Keratinocyte (primary cell): ENCODE measurements around the gene PCYOX1L. TPM values are rescaled to one million over a fixed set of nuclear protein-coding genes. Genes with fewer than 3 reads are reported as not detected.

ENCODE experiments used
- DNase-seq: peaks from one replicate; pipeline ENCODE4 v3.0.0-alpha.2; 2011; ENCODE audit warnings: low read depth, missing footprints, low spot score
- FAIRE-seq: peaks from 2 replicates; lab custom pipeline; 2011; peaks lifted over from hg19 to GRCh38; lab: Jason Lieb, UNC
- H2AFZ ChIP-seq: 2 replicates; pipeline ENCODE4 v1.6.0; 2012; ENCODE audit warnings: low read length, control low read depth, inconsistent platforms; ENCODE audit not compliant: control insufficient read depth
- H3K27ac ChIP-seq: 2 replicates; pipeline ENCODE4 v1.5.1; 2011; ENCODE audit warnings: low read length; ENCODE audit not compliant: control insufficient read depth, insufficient read depth
- H3K27me3 ChIP-seq: 3 replicates; pipeline ENCODE4 v1.6.0; 2011; ENCODE audit warnings: low read length; ENCODE audit not compliant: control insufficient read depth, insufficient read depth; ENCODE audit errors: extremely low read depth
- H3K36me3 ChIP-seq, 2 experiments: 2 replicates in 1 of 2; 3 replicates in 1 of 2; pipeline ENCODE4 v1.5.1; 2011; ENCODE audit warnings: low read length in 2 of 2, mild to moderate bottlenecking in 1 of 2; ENCODE audit not compliant: control insufficient read depth in 2 of 2, insufficient read depth in 2 of 2; ENCODE audit errors: extremely low read depth in 1 of 2
- H3K4me1 ChIP-seq: 3 replicates; pipeline ENCODE4 v1.5.1; 2011; ENCODE audit warnings: low read length; ENCODE audit not compliant: control insufficient read depth, insufficient read depth; ENCODE audit errors: extremely low read depth
- H3K4me2 ChIP-seq: 3 replicates; pipeline ENCODE4 v1.6.0; 2011; ENCODE audit warnings: low read depth, low read length; ENCODE audit not compliant: control insufficient read depth, insufficient read depth; ENCODE audit errors: extremely low read depth
- H3K4me3 ChIP-seq, 3 experiments: fragments of 200-600 bp in 1 of 3; sonication (generic) in 1 of 3; 2 replicates in 2 of 3; 3 replicates in 1 of 3; pipeline ENCODE4 v1.5.1; 2011 to 2016; ENCODE audit warnings: low read length in 3 of 3, mild to moderate bottlenecking in 3 of 3, control low read depth in 2 of 3, inconsistent platforms in 1 of 3, low read depth in 1 of 3, mixed read lengths in 1 of 3, mixed run types in 1 of 3, moderate library complexity in 1 of 3; ENCODE audit not compliant: control insufficient read depth in 2 of 3, insufficient read depth in 2 of 3; ENCODE audit errors: extremely low read depth in 1 of 3
- H3K79me2 ChIP-seq: 2 replicates; pipeline ENCODE4 v1.6.0; 2012; ENCODE audit warnings: low read length; ENCODE audit not compliant: control insufficient read depth, insufficient read depth
- H3K9ac ChIP-seq: 3 replicates; pipeline ENCODE4 v1.6.0; 2011; ENCODE audit warnings: low read length; ENCODE audit not compliant: control insufficient read depth, insufficient read depth; ENCODE audit errors: extremely low read depth
- H3K9me1 ChIP-seq: 3 replicates; pipeline ENCODE4 v1.6.0; 2011; ENCODE audit warnings: low read length; ENCODE audit not compliant: control insufficient read depth, insufficient read depth; ENCODE audit errors: extremely low read depth
- H3K9me3 ChIP-seq: 2 replicates; pipeline ENCODE4 v1.5.1; 2012; ENCODE audit warnings: low read depth, low read length; ENCODE audit not compliant: control insufficient read depth
- H4K20me1 ChIP-seq: 3 replicates; pipeline ENCODE4 v1.6.0; 2011; ENCODE audit warnings: low read length; ENCODE audit not compliant: control insufficient read depth, insufficient read depth; ENCODE audit errors: extremely low read depth
- CTCF ChIP-seq, 3 experiments: IDR thresholded peaks in 1 of 3; conservative IDR thresholded peaks in 1 of 3; optimal IDR thresholded peaks in 1 of 3; 2 replicates in 2 of 3; 3 replicates in 1 of 3; pipeline versions ENCODE3 to v1.5.1; 2011; ENCODE audit warnings: low read length in 3 of 3, mild to moderate bottlenecking in 3 of 3, moderate library complexity in 2 of 3, control low read depth in 1 of 3, inconsistent platforms in 1 of 3; ENCODE audit not compliant: insufficient read depth in 2 of 3; ENCODE audit errors: extremely low read depth in 1 of 3
- EZH2 ChIP-seq: IDR thresholded peaks from one replicate; pipeline ENCODE4 v1.6.1; 2012; ENCODE audit warnings: inconsistent platforms, mild to moderate bottlenecking, low read length, moderate library complexity
- dilution Hi-C: fragments of 300-500 bp; cut with MboI; formaldehyde crosslinking; loops from one replicate; pipeline ENCODE4 v1.7.0; 2020; ENCODE audit warnings: low sequenced_read_pairs; ENCODE audit not compliant: extremely low pct_ligation_motif_present
- polyA plus RNA-seq, 5 experiments: library from polyadenylated mRNA; depleted of rRNA in 3 of 5; stranded (reverse) in 3 of 5; stranded (forward) in 1 of 5; unstranded in 1 of 5; fragments of >200 nt; gene quantifications; 1 replicate in 1 of 5; 2 replicates in 3 of 5; 3 replicates in 1 of 5; pipeline versions ENCODE4 v1.2.1 to v1.2.3, GENCODE V29; 2011 to 2012; ENCODE audit warnings: missing spikeins in 2 of 5, low read depth in 1 of 5, low replicate concordance in 1 of 5

The PCYOX1L gene
- polyA plus RNA-seq, 1 donor (not counting 4 experiments of a cell fraction or from before 2014, with no cell fraction given) = 9.5 TPM

- Histone ChIP-seq H2AFZ (no peak overlapping the region), H3K9me3 (no peaks in the 10 kb centered on the region), H4K20me1 (no peaks in the 10 kb centered on the region), H3K79me2 (no peaks in the 10 kb centered on the region), H3K4me1 (no peaks in the 10 kb centered on the region), H3K4me3 (no peak overlapping the region), H3K4me2 (no peak overlapping the region), H3K27me3 (no peaks in the 10 kb centered on the region), H3K9ac (no peak overlapping the region), H3K27ac (no peak overlapping the region), H3K36me3 (peaks cover 0 to 5% of the 10 kb centered on the region in 2 experiments), H3K9me1 (no peaks in the 10 kb centered on the region)
- FAIRE-seq (no peak), DNase-seq (no peak)
- no peak for TF ChIP-seq CTCF (optimal IDR thresholded peaks at IDR 0.05 in 1 of 3, IDR thresholded peaks at IDR 0.05 in 1 of 3, conservative IDR thresholded peaks at IDR 0.05 in 1 of 3; ENCODE audit: extremely low read depth in 1 of 3, insufficient read depth in 2 of 3, low read length in 3 of 3)
- TF ChIP-seq EZH2 = no peak
- dilution Hi-C loops = no loop called here
Measured at GRCh38 chr5:149310488-149310887, 47.4 kb upstream of the PCYOX1L start.

DNA sequence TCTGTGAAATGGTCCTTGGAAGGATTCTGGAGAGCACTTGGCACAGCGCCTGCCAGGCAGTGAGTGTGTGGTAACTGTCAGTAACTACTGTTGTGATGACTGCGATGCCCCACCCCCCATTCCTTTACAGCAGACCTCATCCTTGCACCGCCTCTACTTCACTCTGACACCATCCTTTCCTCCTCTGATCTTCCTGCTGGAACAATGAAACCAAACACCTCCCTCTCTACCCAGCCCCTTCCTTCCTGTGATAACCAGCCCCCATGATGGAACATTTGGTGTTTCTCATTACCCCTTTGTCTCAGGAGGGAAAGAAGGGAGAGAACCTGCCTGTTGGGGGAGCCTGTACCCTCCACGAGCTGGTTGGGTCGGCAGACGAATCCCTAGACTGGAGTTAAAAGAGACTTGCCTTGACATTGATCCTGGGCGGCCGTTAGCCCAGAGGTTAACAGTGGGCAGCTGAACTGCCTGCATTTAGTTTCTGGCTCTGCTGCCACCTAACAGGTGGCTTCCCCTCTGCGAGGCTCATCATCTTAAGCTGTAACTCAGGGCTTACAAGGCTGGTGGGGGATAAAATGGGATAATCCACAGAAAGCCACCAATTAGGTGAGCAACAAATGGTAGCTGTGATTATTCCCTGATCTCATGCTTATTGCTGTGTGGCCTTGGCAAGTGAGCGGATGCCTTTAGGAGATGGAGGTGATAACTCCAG, 46.7 kb upstream of the PCYOX1L start:
- no peaks in the 10 kb centered on the region for H3K4me1 ChIP-seq
- H2AFZ ChIP-seq = no peak overlapping the region
- H3K79me2 ChIP-seq = no peaks in the 10 kb centered on the region
- no peak overlapping the region for H3K27ac ChIP-seq
- peaks cover 0 to 5% of the 10 kb centered on the region in 2 experiments for H3K36me3 ChIP-seq
- H3K27me3 ChIP-seq = no peaks in the 10 kb centered on the region
- FAIRE-seq = no peak
- dilution Hi-C loops = no loop called here
- no peaks in the 10 kb centered on the region for H3K9me1 ChIP-seq
- H3K9ac ChIP-seq = no peak overlapping the region
- no peak for TF ChIP-seq EZH2
- no peak for TF ChIP-seq CTCF (optimal IDR thresholded peaks at IDR 0.05 in 1 of 3, IDR thresholded peaks at IDR 0.05 in 1 of 3, conservative IDR thresholded peaks at IDR 0.05 in 1 of 3; ENCODE audit: extremely low read depth in 1 of 3, insufficient read depth in 2 of 3, low read length in 3 of 3)
- no peak for DNase-seq
- H3K9me3 ChIP-seq = no peaks in the 10 kb centered on the region
- H3K4me2 ChIP-seq = no peak overlapping the region
- H4K20me1 ChIP-seq = no peaks in the 10 kb centered on the region
- H3K4me3 ChIP-seq = no peak overlapping the region
